IMR-90 (cell line): ENCODE results near the gene ISX.

Experiments used
- BHLHE40 ChIP-seq: fragments of 150-350 bp; IDR thresholded peaks from 2 replicates; pipeline ENCODE4 v1.6.1; 2016; ENCODE audit warnings: mild to moderate bottlenecking, low read depth, low read length
- CEBPB ChIP-seq: IDR thresholded peaks from 2 replicates; pipeline ENCODE4 v1.6.1; 2012; ENCODE audit warnings: low read depth, low read length, improper control_type of control experiment
- CHD1 ChIP-seq: IDR thresholded peaks from 2 replicates; pipeline ENCODE4 v1.6.1; 2012; ENCODE audit warnings: low read depth, low read length, improper control_type of control experiment
- FOS ChIP-seq: fragments of 150-350 bp; IDR thresholded peaks from 2 replicates; pipeline ENCODE4 v1.6.1; 2016; ENCODE audit warnings: low read depth, low read length
- MAFK ChIP-seq: IDR thresholded peaks from 2 replicates; pipeline ENCODE4 v1.6.1; 2012; ENCODE audit warnings: low read depth, low read length, improper control_type of control experiment
- MXI1 ChIP-seq: IDR thresholded peaks from 2 replicates; pipeline ENCODE4 v1.6.1; 2012; ENCODE audit warnings: low read depth, mild to moderate bottlenecking, low read length, moderate library complexity, borderline replicate concordance
- POLR2A ChIP-seq: IDR thresholded peaks from 2 replicates; pipeline ENCODE4 v1.6.1; 2012; ENCODE audit warnings: mild to moderate bottlenecking, low read depth, low read length
- RAD21 ChIP-seq: IDR thresholded peaks from 2 replicates; pipeline ENCODE4 v1.6.1; 2012; ENCODE audit warnings: low read length, improper control_type of control experiment
- RCOR1 ChIP-seq: IDR thresholded peaks from 2 replicates; pipeline ENCODE4 v1.6.1; 2012; ENCODE audit warnings: mild to moderate bottlenecking, low read length, improper control_type of control experiment; ENCODE audit not compliant: insufficient replicate concordance
- RFX5 ChIP-seq: IDR thresholded peaks from 2 replicates; pipeline ENCODE4 v1.8.0; 2012; ENCODE audit warnings: low read depth, mild to moderate bottlenecking, low read length, moderate library complexity
- TF ChIP-seq, protein P1 (sequence below): conservative IDR thresholded peaks from 2 replicates; pipeline ENCODE4 v1.5.1; 2012; ENCODE audit warnings: mild to moderate bottlenecking, low read depth, low read length, improper control_type of control experiment
- TF ChIP-seq, protein P2 (sequence below): fragments of 150-350 bp; IDR thresholded peaks from 2 replicates; pipeline ENCODE4 v1.6.1; 2017; ENCODE audit warnings: mild to moderate bottlenecking, antibody characterized with exemption, low read length, low read depth
- TF ChIP-seq, protein P3 (sequence below): fragments of 150-350 bp; IDR thresholded peaks from 2 replicates; pipeline ENCODE4 v1.6.1; 2016; ENCODE audit warnings: low read depth, mild to moderate bottlenecking, low read length, moderate library complexity, borderline replicate concordance

DNA sequence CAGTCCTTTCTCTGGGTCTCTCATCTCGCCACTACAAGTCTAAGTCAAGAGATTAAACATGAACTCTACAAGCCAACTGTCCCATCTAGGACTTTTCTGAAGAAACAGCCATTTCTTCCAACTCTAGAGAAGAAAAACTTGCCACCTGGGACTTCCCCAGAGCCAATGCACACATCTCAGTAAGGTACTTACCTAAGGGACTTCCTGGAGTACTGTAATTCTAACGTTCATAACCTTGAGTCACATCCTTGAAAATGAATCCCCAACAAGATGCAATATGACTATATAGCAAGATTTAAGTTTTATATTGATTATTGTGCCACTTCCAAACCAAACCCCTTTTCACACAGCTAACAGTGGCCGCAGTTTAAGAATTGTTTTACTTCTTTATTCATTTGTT lies 11.9 kb upstream of the ISX start:
- TF ChIP-seq RAD21 (no peak), CEBPB (no peak), POLR2A (no peak), RFX5 (no peak), BHLHE40 (no peak), FOS (no peak), MAFK (no peak), RCOR1 (no peak), CHD1 (no peak), MXI1 (no peak)
- TF ChIP-seq, protein P1, sequence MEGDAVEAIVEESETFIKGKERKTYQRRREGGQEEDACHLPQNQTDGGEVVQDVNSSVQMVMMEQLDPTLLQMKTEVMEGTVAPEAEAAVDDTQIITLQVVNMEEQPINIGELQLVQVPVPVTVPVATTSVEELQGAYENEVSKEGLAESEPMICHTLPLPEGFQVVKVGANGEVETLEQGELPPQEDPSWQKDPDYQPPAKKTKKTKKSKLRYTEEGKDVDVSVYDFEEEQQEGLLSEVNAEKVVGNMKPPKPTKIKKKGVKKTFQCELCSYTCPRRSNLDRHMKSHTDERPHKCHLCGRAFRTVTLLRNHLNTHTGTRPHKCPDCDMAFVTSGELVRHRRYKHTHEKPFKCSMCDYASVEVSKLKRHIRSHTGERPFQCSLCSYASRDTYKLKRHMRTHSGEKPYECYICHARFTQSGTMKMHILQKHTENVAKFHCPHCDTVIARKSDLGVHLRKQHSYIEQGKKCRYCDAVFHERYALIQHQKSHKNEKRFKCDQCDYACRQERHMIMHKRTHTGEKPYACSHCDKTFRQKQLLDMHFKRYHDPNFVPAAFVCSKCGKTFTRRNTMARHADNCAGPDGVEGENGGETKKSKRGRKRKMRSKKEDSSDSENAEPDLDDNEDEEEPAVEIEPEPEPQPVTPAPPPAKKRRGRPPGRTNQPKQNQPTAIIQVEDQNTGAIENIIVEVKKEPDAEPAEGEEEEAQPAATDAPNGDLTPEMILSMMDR = no peak
- TF ChIP-seq, protein P2, sequence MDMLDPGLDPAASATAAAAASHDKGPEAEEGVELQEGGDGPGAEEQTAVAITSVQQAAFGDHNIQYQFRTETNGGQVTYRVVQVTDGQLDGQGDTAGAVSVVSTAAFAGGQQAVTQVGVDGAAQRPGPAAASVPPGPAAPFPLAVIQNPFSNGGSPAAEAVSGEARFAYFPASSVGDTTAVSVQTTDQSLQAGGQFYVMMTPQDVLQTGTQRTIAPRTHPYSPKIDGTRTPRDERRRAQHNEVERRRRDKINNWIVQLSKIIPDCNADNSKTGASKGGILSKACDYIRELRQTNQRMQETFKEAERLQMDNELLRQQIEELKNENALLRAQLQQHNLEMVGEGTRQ = no peak
- TF ChIP-seq, protein P3, sequence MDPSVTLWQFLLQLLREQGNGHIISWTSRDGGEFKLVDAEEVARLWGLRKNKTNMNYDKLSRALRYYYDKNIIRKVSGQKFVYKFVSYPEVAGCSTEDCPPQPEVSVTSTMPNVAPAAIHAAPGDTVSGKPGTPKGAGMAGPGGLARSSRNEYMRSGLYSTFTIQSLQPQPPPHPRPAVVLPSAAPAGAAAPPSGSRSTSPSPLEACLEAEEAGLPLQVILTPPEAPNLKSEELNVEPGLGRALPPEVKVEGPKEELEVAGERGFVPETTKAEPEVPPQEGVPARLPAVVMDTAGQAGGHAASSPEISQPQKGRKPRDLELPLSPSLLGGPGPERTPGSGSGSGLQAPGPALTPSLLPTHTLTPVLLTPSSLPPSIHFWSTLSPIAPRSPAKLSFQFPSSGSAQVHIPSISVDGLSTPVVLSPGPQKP = no peak
